DMS 273 treated with DMSO at 0.1 percent for 48 hours (cell line): ENCODE results near the gene A3GALT2.

Experiments used
- DNase-seq: peaks from one replicate; lab custom pipeline; 2025; lab: John Stamatoyannopoulos, UW

A3GALT2 gene

GRCh38 chr1:33271666-33272505, 49.0 kb downstream of the A3GALT2 start:
- DNase-seq, result no peak

- DNase-seq, result no peak
These were observed 50.0 kb downstream of the A3GALT2 start for GRCh38 chr1:33270808-33271465.

- no peak for DNase-seq
These were observed 50.5 kb downstream of the A3GALT2 start for GRCh38 chr1:33270379-33270778.

- no peak for DNase-seq
These were observed 51.3 kb downstream of the A3GALT2 start for GRCh38 chr1:33269621-33270020.

GRCh38 chr1:33268927-33269610, 51.8 kb downstream of the A3GALT2 start:
- no peak for DNase-seq

GRCh38 chr1:33268457-33268856, 52.4 kb downstream of the A3GALT2 start:
- no peak for DNase-seq

- no peak for DNase-seq
These were observed 53.3 kb downstream of the A3GALT2 start for GRCh38 chr1:33267468-33268205.

- no peak for DNase-seq
These were observed 54.1 kb downstream of the A3GALT2 start for GRCh38 chr1:33266766-33267165.

- DNase-seq, result no peak
These were observed 54.9 kb downstream of the A3GALT2 start for GRCh38 chr1:33265780-33266605.

GRCh38 chr1:33263890-33264504, 56.9 kb downstream of the A3GALT2 start:
- DNase-seq, result no peak

GRCh38 chr1:33261344-33261743, 59.6 kb downstream of the A3GALT2 start:
- no peak for DNase-seq

GRCh38 chr1:33260439-33260838, 60.5 kb downstream of the A3GALT2 start:
- DNase-seq, result no peak

- no peak for DNase-seq
These were observed 61.0 kb downstream of the A3GALT2 start for GRCh38 chr1:33259879-33260278.

- DNase-seq, result no peak
These were observed 62.1 kb downstream of the A3GALT2 start for GRCh38 chr1:33258788-33259274.

GRCh38 chr1:33257772-33258712, 62.9 kb downstream of the A3GALT2 start:
- no peak for DNase-seq

GRCh38 chr1:33257207-33257771, 63.6 kb downstream of the A3GALT2 start:
- no peak for DNase-seq
